ENCODE results near the gene C1orf167. TPM values are rescaled to one million over a fixed set of nuclear protein-coding genes. Genes with fewer than 3 reads are reported as not detected.
A peak's percentile ranks its signal among the peaks of the same experiment; 100 is the strongest.

C1orf167 gene
- total and polyA plus RNA-seq, 4 donors, result 0.37 TPM; not detected in 3

DNA sequence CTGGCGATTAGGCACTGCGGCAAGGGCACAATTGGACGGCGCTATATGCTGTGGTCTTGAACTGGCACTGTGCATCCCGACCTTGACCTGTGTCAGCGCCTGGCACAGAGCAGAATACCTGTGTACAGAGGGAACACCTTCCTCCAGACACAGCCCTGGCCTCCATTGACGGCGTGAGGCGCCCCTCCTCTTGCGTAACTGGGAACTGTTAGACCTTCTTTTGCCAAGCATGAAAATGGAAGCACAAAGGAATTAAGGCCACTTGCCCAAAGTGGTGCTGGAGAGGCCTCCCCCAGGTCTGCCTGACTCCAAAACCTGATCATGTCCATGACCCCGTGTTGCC is 32.9 kb upstream of the C1orf167 start:
- peak overlapping the region in 1 of 2 donors; percentile 56 for H3K27ac ChIP-seq (ENCODE audit: low read depth in 1 of 2, low read length in 2 of 2)
- 79% methylated on average over 11 of the region's 11 CpGs for WGBS
- TF ChIP-seq JUND (IDR thresholded peaks at IDR 0.05), result no peak
- TF ChIP-seq HNF4G (IDR thresholded peaks at IDR 0.05), result no peak
- TF ChIP-seq RAD21 (IDR thresholded peaks at IDR 0.05), result no peak
- TF ChIP-seq EGR1 (IDR thresholded peaks at IDR 0.05; ENCODE audit: low read depth in 2 of 2), result no peak
- TF ChIP-seq, protein P1, sequence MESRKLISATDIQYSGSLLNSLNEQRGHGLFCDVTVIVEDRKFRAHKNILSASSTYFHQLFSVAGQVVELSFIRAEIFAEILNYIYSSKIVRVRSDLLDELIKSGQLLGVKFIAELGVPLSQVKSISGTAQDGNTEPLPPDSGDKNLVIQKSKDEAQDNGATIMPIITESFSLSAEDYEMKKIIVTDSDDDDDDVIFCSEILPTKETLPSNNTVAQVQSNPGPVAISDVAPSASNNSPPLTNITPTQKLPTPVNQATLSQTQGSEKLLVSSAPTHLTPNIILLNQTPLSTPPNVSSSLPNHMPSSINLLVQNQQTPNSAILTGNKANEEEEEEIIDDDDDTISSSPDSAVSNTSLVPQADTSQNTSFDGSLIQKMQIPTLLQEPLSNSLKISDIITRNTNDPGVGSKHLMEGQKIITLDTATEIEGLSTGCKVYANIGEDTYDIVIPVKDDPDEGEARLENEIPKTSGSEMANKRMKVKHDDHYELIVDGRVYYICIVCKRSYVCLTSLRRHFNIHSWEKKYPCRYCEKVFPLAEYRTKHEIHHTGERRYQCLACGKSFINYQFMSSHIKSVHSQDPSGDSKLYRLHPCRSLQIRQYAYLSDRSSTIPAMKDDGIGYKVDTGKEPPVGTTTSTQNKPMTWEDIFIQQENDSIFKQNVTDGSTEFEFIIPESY (IDR thresholded peaks at IDR 0.05), result no peak
- no peak for TF ChIP-seq HNF4A (conservative IDR thresholded peaks at IDR 0.05)
- TF ChIP-seq, protein P2, sequence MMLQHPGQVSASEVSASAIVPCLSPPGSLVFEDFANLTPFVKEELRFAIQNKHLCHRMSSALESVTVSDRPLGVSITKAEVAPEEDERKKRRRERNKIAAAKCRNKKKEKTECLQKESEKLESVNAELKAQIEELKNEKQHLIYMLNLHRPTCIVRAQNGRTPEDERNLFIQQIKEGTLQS (IDR thresholded peaks at IDR 0.05), result no peak
- H3K27me3 ChIP-seq (ENCODE audit: control insufficient read depth in 4 of 4, insufficient read depth in 4 of 4, low read length in 3 of 4), result no peaks in the 10 kb centered on the region
- H3K4me3 ChIP-seq (ENCODE audit: low read depth in 1 of 3, low read length in 3 of 3), result no peak overlapping the region
- DNase-seq (ENCODE audit: low spot score), result no peak
- H3K9ac ChIP-seq (ENCODE audit: low read depth in 1 of 2, low read length in 2 of 2), result no peak overlapping the region
- no peaks in the 10 kb centered on the region for H3K36me3 ChIP-seq (ENCODE audit: control insufficient read depth in 4 of 4, insufficient read depth in 3 of 4, low read depth in 1 of 4, low read length in 3 of 4)
- no peaks in the 10 kb centered on the region for H3K9me3 ChIP-seq (ENCODE audit: control insufficient read depth in 4 of 4, low read length in 3 of 4)
- peaks cover 0 to 13% (median 10%) of the 10 kb centered on the region in 4 donors for H3K4me1 ChIP-seq (ENCODE audit: control insufficient read depth in 4 of 4, insufficient read depth in 4 of 4, low read length in 3 of 4)

DNA sequence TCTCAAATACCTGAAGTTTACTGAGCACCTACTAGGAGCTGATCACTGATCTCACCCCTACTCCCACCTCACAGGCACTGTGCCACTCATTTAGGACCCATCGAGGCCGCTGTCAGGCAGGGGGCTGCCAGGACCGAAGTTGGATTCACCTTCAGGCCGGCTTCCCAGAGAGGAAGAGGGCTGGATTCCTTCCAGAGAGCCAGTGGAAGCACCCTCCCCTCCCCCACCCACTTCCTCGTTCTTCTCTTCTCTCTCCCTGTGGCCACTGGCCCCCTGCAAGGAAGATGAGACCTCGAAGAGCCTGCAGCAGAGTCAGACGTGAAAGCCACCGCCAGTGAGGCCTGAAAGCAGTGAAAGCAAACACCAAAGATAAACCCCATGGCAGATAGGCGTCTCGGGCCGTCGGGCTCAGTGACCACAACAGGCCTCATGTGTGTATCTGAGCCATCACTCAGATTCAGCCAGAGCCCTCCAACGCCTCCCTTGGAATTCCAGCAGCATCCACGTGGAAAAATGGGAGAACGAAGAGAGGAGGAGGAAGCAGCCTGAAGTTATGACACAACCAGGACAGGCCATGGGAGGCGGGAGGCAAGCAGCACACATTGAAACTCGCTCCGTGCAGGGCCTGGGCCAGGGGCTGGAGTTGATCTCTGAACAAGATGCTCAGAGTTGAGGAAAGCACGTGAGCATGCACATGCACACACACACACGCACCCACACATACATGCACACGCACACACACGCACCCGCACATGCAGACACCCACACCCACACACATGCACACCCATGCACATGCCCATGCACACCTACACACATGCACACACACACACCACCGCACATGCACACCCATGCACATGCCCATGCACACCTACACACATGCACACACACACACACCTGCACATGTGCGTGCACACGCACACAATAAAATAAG is 32.2 kb upstream of the C1orf167 start:
- Histone ChIP-seq H3K9ac (ENCODE audit: low read depth in 1 of 2, low read length in 2 of 2) (no peak overlapping the region), H3K27ac (ENCODE audit: low read depth in 1 of 2, low read length in 2 of 2) (peak overlapping the region in 1 of 2 donors; percentile 56), H3K27me3 (ENCODE audit: control insufficient read depth in 4 of 4, insufficient read depth in 4 of 4, low read length in 3 of 4) (no peaks in the 10 kb centered on the region), H3K4me1 (ENCODE audit: control insufficient read depth in 4 of 4, insufficient read depth in 4 of 4, low read length in 3 of 4) (peaks cover 0 to 13% (median 10%) of the 10 kb centered on the region in 4 donors), H3K9me3 (ENCODE audit: control insufficient read depth in 4 of 4, low read length in 3 of 4) (no peaks in the 10 kb centered on the region), H3K4me3 (ENCODE audit: low read depth in 1 of 3, low read length in 3 of 3) (no peak overlapping the region), H3K36me3 (ENCODE audit: control insufficient read depth in 4 of 4, insufficient read depth in 3 of 4, low read depth in 1 of 4, low read length in 3 of 4) (no peaks in the 10 kb centered on the region)
- no peak for TF ChIP-seq JUND (IDR thresholded peaks at IDR 0.05)
- no peak for TF ChIP-seq RXRA (IDR thresholded peaks at IDR 0.05)
- TF ChIP-seq EGR1 (IDR thresholded peaks at IDR 0.05; ENCODE audit: low read depth in 2 of 2), result no peak
- no peak for TF ChIP-seq RAD21 (IDR thresholded peaks at IDR 0.05)
- TF ChIP-seq, protein P3, sequence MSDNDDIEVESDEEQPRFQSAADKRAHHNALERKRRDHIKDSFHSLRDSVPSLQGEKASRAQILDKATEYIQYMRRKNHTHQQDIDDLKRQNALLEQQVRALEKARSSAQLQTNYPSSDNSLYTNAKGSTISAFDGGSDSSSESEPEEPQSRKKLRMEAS (IDR thresholded peaks at IDR 0.05), result no peak
- TF ChIP-seq, protein P4, sequence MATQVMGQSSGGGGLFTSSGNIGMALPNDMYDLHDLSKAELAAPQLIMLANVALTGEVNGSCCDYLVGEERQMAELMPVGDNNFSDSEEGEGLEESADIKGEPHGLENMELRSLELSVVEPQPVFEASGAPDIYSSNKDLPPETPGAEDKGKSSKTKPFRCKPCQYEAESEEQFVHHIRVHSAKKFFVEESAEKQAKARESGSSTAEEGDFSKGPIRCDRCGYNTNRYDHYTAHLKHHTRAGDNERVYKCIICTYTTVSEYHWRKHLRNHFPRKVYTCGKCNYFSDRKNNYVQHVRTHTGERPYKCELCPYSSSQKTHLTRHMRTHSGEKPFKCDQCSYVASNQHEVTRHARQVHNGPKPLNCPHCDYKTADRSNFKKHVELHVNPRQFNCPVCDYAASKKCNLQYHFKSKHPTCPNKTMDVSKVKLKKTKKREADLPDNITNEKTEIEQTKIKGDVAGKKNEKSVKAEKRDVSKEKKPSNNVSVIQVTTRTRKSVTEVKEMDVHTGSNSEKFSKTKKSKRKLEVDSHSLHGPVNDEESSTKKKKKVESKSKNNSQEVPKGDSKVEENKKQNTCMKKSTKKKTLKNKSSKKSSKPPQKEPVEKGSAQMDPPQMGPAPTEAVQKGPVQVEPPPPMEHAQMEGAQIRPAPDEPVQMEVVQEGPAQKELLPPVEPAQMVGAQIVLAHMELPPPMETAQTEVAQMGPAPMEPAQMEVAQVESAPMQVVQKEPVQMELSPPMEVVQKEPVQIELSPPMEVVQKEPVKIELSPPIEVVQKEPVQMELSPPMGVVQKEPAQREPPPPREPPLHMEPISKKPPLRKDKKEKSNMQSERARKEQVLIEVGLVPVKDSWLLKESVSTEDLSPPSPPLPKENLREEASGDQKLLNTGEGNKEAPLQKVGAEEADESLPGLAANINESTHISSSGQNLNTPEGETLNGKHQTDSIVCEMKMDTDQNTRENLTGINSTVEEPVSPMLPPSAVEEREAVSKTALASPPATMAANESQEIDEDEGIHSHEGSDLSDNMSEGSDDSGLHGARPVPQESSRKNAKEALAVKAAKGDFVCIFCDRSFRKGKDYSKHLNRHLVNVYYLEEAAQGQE (IDR thresholded peaks at IDR 0.05), result no peak
- TF ChIP-seq SP1 (IDR thresholded peaks at IDR 0.05), result no peak
- DNase-seq (ENCODE audit: low spot score), result no peak
- WGBS, result 66% methylated on average over 26 of the region's 26 CpGs
